NCI-H2196 treated with DMSO at 0.1 percent for 48 hours (cell line): Measurements from ENCODE around the gene SDF4.
A peak's percentile ranks its signal among the peaks of the same experiment; 100 is the strongest.

Experiments used
- DNase-seq: peaks from one replicate; lab custom pipeline; 2025; ENCODE audit not compliant: unreplicated experiment; lab: John Stamatoyannopoulos, UW

The SDF4 gene, protein sequence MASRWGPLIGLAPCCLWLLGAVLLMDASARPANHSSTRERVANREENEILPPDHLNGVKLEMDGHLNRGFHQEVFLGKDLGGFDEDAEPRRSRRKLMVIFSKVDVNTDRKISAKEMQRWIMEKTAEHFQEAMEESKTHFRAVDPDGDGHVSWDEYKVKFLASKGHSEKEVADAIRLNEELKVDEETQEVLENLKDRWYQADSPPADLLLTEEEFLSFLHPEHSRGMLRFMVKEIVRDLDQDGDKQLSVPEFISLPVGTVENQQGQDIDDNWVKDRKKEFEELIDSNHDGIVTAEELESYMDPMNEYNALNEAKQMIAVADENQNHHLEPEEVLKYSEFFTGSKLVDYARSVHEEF

DNA sequence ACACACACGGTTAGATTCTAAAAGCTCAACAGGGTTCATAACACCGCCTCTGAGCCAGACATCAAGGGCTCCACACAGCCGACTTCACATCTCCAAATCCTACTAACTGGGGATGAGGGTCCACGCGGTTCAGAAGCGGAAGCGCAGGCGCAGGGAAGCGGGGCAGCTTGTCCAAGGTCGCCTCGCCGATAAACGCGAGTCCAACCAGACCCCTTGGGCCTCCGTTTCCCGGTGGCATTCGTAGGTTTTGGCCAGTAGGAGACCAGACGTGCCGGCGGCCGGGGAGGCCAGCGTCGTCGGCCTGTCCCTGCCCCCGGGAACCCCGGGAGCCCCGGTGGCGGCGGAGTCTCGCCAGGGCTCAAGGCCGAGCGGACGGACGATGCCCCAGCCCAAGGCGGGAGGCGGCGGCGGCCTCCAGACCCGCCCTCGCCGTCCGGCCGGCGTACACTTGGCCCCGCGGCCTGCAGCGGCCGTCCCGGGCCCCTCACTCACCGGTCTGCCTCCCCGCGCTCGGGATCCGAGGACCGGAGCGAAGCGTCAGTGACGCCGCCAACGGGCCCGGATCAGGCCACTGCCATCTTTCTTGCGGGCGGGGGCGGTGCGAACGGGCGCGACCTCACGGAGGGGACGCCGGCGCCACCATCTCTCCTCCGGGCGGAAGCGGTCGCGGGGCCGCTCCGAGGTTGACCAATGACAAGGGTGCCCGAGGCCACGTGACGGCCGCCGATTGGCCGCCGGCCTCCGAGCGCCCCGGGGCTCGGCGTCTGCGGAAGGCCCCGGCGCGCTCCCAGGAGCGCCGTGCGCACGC lies at the start of gene SDF4:
TSS of gene SDF4 (minus strand) at position 602 of the 808 bp plus-strand sequence. CDS start 3,229 bp downstream, outside the sequence.
- DNase-seq: peak; percentile 86

DNA sequence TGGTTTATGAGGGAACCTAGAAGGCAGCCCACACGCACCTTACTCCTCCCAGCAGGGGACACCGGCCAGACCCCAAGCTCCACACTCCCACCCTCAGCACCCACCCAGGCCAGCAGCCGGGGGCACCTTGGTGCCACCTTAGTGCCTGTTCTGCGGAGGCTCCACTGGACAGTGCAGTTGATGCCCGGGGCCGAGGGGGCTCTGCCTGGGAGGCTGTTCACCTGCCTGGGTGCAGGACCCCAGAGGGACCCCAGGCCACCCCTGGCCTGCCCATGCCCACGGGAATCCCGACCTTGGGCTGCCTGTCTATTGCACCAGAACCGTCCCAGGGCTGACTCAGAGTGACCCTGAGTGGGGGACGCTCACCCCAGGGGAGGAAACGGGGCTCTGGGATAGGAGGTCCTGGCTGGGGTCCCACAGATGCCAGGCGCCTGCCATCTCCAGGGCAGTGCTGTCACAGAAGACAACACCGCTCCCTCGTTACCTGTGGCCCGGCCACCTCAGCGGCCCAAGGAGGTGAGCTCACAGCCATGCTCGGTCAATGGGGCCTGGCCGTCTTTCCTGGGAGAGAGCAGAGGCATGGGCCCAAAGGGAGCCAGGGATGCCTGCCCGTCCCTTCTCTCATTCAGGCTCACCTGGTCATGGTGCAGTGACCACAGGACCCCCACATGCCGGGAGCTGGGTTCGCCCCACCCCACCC lies 49.1 kb upstream of the SDF4 start:
- no peak for DNase-seq

DNA sequence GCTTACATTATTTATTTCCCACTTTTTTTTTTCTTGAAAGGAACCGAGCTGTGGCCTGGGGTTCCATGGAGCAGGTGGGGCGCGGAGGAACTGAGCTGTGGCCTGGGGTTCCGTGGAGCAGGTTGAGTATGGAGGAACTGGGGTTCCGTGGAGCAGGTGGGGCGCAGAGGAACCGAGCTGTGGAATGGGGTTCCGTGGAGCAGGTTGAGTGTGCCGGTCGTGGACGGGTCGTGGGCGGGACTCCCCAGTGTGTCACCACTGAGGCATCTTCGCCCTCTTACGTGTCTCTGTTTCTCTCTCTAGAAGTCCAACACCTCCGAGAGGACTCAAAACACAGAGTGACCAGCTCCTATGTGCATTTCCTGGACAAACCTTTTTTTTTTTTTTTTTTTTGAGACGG lies 47.2 kb upstream of the SDF4 start:
- DNase-seq: no peak

DNA sequence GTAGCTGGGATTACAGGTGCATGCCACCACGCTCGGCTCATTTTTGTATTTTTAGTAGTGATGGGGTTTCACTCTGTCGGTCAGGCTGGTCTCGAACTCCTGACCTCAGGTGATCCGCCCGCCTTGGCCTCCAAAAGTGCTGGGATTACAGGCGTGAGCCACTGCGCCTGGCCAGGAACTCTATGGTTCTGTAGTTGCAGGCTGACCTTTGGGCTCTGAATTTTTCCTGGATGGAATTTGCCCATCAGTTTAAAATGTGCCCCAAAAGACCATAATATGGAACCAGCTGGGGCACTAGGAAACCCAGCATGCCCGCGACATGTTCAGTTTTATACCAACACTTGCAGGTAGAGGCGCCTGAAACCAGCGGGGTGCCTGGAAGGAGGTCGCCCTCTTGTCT lies 46.8 kb upstream of the SDF4 start:
- no peak for DNase-seq

DNA sequence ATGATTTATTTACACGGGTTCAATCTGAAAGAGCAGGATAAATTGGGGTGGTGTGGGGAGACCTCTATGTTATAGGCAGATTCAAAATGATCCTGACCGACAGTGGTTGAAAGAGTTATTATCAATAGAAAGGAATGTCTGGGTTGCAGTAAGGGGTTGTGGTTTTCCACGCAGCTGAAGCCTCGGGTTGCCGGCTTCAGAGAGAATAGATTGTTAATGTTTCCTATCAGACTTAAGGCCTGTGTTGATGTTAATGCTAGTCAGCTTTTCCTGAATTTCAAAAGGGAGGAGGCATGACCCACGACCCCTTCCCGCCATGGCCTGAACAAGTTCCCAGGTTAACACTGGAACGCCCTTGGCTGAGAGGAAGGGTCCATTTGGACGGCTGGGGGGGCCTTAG lies 44.0 kb upstream of the SDF4 start:
- no peak for DNase-seq

DNA sequence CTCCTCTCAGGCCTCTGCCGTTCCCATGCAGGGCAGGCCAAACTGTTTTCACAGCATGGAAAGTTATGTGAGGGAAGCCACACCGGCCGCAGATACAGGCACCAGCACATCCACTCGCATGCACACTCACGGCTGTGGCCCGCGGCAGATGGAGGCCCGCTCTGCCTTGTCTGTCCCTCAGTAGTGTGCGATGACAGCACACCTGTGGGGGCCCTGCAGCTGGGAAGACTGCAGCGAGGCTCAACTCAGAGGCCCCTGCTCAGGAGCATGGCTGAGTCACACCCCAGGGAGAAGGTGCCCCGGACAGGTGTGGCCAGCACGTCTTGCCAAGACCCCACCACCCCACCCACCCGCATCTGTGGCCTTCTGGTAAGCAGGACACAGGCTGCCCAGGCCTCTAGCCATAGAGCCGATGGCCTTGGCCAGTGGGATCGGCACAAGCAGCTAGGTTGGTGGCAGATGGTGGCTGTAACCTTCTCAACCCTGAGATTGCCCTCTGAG lies 43.2 kb upstream of the SDF4 start:
- no peak for DNase-seq

DNA sequence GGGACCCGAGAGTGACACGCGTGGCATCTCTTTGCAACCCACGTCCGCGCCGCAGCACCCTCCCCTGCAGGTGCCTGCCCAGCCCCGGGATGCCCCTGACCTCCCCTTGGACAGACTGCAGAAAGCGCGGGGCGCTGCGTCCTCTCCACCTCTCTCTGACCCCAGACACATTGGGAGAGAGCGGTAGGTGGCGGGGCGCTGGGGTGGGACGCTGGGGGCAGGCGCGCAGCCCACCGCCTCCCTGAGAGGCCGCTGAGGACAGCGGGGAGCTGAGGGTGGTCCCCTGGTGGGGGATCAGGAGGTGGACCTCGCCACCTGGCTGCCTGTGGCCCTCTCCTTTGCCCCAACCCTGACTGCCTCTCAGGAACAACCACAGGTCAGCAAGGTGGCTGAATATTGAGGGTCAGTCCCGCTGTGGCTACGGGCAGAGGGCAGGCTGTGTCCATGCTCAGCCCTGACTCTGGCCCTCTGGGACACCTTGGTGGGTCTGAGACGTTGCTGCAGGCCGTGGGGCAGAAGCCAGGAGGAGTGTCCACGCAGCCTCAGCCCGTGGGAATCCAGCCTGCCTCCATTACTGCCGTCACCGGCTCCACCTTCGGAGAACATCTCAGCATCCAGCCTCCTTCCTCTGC lies 42.6 kb upstream of the SDF4 start:
- DNase-seq: no peak

DNA sequence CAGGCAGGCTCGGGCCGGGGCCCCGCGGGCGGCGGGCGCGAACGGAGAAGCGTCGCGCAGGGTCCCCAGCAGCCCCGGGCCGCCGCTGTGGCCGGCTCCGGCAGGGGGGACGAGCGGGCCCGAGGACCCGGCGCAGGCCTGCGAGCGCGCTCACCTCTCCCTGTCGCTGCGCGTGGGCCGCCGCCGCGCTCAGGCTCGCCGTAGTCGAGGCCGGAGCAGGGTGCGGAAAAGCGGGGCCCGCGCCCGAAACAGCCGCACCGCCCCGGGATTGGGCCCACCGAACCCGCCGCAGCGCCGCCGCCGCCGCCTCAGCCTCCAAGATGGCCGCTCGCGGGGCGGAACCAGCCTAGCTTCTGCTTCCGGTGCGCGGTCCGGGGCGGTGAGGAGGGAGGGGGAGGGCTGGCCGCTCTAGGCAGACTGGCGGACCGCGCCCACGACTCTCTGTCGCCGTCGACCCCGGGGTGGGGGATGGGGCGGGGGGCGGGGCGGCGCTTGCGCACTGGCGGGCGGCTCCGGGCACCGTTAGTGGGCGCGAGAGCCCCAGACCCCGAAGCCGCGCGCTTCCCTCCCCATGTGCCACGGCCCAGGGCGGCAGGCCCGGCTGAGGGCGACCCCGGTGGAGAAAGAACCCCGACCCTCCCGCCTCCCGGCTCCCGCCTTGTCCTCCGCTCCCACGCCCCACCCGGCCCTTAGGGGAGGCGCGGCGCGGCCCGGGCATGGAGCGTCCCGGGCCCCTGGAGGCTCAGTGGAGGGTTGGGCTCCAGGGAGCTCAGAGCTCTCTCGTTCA lies 41.9 kb upstream of the SDF4 start, which contains the start of gene UBE2J2:
TSS of gene UBE2J2 (minus strand) at position 343 of the 787 bp plus-strand sequence. CDS start 5,862 bp downstream, outside the sequence.
- DNase-seq: peak; percentile 80

DNA sequence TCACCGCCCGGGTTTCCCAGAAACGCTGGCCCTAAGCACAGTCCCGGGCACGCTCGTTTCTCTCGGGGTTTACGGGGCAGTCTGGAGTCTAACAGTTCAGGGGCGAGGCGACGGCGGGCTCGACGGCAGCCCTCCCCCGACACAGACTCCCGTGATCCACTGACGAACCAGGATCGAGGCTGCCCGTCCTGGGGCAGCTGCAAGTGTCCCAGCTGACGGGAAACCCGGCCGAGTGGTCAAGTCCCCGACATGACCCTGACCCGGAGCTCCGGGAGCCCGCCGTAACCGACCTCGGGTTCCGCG lies 41.4 kb upstream of the SDF4 start:
- DNase-seq: no peak

DNA sequence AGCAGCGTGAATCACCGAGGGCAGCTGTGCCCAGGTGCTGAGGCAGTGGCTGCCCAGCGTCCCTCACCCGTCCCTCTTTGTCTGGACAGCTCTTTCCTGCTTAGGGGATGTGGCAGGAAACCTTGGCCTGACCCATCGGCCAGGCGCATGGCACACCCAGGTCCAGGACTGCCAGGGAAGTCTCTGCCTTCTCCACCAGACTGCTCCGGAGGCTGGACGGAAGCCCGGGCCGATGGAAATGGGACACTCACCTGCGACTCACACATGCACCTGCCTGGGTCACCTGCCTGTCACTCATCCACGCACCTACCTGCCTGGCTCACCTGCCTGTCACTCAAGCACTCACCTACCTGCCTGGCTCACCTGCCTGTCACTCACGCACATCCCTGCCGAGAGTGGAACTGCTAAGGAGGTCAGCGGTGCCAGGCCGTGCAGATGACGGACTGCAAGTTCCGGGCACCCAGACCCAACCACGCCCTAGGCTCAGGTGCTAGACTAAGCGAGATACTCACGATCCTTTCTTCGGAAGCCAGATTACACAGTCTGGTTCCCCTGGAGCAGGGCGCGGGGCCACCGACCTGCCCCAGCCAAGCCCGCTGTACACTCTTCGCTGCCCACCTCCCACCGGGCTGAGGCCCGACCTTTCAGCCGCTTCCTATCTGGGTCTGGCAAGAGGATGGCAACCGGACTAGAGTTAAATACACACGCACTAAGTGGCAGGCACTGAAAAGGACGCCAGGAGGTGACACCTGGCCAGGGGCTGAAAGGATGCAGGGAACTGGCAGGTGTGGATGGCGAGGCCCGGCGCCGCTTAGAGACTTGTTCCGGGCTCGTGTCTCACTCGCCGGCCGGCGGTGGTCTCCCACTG lies 40.8 kb upstream of the SDF4 start:
- peak; percentile 14 for DNase-seq

DNA sequence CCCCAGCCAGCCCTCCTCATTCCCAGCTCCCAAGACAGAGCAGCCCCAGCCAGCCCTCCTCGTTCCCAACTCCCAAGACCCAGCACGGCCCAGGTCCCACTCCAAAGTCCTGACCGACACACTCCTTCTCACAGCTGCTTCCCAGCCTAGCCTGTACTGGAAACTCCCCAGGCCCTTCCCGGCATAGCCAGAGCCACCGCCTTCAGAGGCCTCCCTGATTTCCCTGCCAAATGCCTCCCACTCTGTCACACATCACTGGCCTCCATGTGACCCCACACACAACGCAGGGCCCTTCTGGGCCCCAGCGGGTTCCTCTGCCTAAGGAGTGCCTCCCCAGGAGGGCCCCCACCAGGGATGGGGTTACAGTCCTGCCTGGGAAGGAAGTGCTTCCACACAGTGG lies 39.0 kb upstream of the SDF4 start:
- DNase-seq: no peak

DNA sequence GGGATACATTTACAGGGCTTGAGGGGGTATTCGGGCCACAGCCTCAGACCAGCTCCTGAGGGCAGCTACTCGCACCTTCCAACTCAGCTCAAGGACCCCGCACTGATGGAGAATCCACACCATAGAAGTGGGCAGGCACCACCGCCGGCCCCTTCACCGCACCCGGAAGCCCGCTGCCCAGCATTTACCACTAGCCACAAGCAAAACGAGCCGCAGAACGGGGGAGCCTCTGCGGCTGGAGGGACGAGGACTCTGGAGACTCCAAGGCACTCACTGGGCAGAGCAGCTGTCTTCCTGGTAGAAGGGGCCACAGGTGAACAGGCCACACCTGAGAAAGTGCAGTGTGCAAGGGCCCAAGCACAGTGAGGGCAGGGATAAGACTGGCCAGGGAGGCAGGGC lies 36.5 kb upstream of the SDF4 start:
- no peak for DNase-seq

DNA sequence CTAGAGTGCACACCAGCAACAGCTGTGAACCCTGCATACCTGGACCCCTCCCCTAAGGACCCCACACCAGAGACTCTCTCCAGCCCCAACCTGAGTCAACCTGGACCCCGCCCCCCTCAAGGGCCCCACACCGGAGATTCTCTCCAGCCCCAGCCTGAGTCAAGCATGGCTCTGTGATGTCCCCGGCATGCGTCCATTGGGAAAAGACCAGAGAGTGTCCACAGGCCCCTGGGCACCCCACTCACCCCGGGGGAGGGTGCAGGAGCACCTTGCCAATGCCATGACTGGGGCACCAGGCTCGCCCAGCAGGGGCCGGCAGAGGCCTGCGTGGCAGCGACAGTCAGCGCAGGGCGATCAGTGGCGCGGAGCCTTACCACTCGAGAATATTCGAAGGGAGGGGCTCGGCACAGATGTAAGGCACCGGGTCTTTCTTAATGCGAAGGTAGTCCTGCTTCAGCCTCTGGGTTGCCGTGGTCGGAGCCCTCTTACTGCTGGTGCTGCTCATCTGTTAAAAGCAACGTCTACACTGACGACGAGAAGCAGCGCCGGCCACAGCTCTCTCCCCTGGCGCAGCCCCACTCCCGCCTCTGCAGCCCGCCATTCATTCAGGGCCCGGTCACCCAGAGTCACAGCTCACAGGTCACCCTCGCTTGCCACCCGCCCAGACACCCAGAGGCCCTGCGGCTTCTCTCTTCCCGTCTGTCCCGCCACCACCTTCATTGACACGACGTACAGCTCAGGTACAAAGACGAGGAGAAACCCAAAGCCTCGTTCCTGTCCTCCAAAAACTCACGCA lies 35.9 kb upstream of the SDF4 start:
- DNase-seq: no peak

DNA sequence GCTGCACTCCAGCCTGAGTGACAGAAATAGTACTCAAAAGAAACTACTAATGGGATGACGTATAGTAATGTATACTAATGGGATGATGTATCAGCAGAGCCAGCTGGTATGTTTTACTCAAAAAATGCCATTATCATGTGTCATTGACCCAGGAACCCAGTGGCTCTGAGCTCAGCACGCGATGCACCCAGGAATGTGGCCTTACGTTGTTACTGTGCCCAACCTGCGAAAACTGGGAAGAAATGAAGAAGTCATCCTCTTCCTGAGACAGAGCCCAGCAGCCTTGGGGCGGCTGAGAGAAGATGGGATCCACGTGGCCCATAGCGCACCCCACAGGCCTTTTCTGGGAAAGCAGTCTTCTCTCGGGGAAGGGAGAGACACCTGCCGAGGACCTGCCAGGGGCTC lies 33.1 kb upstream of the SDF4 start:
- no peak for DNase-seq

DNA sequence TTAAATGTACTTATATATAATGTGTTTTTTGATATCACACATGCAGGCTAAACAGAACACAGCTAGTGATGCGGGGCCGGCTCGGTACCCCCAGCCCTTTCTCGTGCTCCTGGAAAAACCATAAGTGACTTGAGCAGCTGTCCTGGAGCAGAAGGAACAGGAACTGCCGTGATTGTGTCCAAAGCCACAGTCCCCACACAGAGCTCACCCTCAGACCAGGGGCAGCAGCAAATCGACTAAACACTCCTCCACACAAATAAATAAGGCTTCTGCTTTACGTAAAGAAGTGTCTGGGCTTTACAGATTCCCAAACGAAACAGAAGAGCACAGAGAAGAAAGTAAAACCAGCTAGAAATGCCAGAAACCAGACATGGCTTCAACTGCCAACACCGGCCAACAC lies 32.2 kb upstream of the SDF4 start:
- no peak for DNase-seq

DNA sequence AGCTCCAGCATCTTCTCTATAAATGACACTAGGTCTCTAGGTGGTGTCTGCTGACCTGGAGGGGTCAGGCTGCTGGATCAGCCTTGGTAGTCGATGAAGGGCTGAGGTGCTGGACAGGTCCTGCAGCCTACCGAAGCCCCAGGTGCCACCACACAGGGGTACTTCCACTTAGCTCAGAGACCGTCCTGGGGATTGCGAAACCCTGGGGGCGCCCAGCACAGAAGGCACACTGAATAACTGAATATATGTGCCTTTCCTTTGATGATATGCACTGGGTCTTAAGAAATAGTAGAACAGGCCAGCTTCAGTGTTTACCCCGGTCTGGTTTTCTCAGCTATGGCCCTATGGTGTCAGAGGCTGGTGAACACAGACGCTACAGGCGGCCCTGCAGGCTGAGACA lies 31.0 kb upstream of the SDF4 start:
- DNase-seq: no peak

DNA sequence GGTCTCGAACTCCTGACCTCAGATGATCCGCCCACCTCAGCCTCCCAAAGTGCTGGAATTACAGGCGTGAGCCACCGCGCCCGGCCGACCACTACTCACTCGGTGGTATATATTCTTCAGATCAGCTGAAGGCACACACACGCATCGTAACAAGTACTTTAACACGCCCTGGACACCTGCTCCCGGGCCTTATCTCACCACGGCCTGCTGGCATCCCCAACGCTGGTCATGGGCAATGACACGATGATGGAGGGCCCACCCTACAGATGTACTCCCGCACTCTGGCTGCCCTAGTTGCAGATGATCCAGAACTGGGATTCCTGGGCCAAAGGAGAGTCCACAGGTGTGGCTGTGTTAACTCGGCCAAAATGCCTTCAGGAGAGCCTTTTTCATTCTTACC lies 30.3 kb upstream of the SDF4 start:
- DNase-seq: no peak

DNA sequence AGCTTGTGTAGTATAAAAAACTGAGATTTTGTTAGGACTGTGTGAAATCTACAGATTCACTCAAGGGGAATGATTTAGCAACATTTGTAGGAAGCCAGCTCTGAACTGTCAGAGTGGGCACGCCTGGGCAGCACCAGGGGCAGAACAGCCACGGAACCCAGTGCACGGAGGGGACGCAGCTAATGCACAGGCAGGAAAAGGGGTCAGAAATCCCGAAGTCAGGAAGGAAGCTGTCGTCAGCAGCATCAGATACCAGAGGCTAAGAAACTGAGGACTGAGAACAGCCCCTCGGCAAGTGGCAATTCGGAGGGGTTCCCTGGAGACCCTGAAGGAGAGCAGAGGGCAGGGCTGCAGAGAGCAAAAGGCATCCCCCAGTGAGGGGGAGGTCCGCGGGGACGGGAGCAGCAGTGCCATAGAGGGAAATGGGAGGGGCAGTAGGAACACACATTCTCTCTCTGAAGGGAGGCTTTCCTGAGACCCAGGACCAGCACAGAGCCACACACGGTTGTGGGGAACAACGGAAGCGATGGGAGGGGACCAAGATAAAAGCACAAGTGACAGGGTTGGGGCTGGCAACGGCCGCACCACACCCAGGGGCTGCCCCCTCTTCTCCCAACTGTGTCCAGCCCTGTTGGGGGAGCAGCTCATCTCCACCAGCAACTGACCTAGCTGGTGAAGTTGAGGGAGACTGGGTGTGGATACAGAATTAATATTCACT lies 29.2 kb upstream of the SDF4 start:
- DNase-seq: no peak
